HepG2 (cell line): ENCODE measurements around the gene ARHGEF4. TPM values are rescaled to one million over a fixed set of nuclear protein-coding genes. Genes with fewer than 3 reads are reported as not detected.

Source experiments
- DNMT3B ChIP-seq: conservative IDR thresholded peaks from 2 replicates; pipeline ENCODE4 v1.6.1; 2016; ENCODE audit warnings: missing biosample characterization, control low read depth
- EZH2 ChIP-seq: conservative IDR thresholded peaks from 2 replicates; pipeline ENCODE4 v1.6.1; 2012; ENCODE audit warnings: mild to moderate bottlenecking, low read depth, low read length, moderate library complexity
- HOMEZ ChIP-seq: IDR thresholded peaks from 2 replicates; pipeline ENCODE4 v1.6.1; 2016; ENCODE audit warnings: low read depth
- KAT2B ChIP-seq: fragments of 150-350 bp; IDR thresholded peaks from 2 replicates; pipeline ENCODE4 v1.6.1; 2014; ENCODE audit warnings: low read depth, low read length, borderline replicate concordance
- MBNL3 ChIP-seq: fragments of 250-450 bp; sonication (Bioruptor Pico); conservative IDR thresholded peaks from 2 replicates; pipeline ENCODE4 v1.8.0; 2022; ENCODE audit warnings: mild to moderate bottlenecking, inconsistent platforms
- MEIS2 ChIP-seq: sonication (generic); formaldehyde crosslinking; IDR thresholded peaks from 2 replicates; pipeline ENCODE4 v1.9.0; 2021; ENCODE audit warnings: mild to moderate bottlenecking, missing genetic modification reagents
- NFE2L2 ChIP-seq: fragments of 150-350 bp; IDR thresholded peaks from 2 replicates; pipeline ENCODE4 v1.6.1; 2014; ENCODE audit warnings: low read length
- NR2F2 ChIP-seq: IDR thresholded peaks from 2 replicates; pipeline ENCODE4 v1.6.1; 2012; ENCODE audit warnings: low read depth, inconsistent platforms, borderline replicate concordance
- RXRA ChIP-seq: sonication (generic); formaldehyde crosslinking; IDR thresholded peaks from 2 replicates; pipeline ENCODE4 v1.5.1; 2020; ENCODE audit warnings: missing genetic modification reagents
- SAFB2 ChIP-seq: sonication (generic); formaldehyde crosslinking; IDR thresholded peaks from 2 replicates; pipeline ENCODE4 v1.5.1; 2020; ENCODE audit warnings: missing genetic modification reagents, low read depth, mild to moderate bottlenecking, borderline replicate concordance
- SCMH1 ChIP-seq: sonication (generic); formaldehyde crosslinking; IDR thresholded peaks from 2 replicates; pipeline ENCODE4 v1.9.0; 2021; ENCODE audit warnings: missing genetic modification reagents, mild to moderate bottlenecking, borderline replicate concordance
- SKI ChIP-seq: fragments of 450-650 bp; IDR thresholded peaks from one replicate; pipeline ENCODE4 v1.6.1; 2018; ENCODE audit warnings: mild to moderate bottlenecking; ENCODE audit not compliant: partially characterized antibody
- SNAI1 ChIP-seq: sonication (generic); formaldehyde crosslinking; IDR thresholded peaks from 2 replicates; pipeline ENCODE4 v1.5.0; 2020; ENCODE audit warnings: mild to moderate bottlenecking, missing genetic modification reagents, borderline replicate concordance
- TFDP1 ChIP-seq: IDR thresholded peaks from 2 replicates; pipeline ENCODE4 v1.6.1; 2016; ENCODE audit warnings: missing compliant biosample characterization, missing genetic modification reagents, borderline replicate concordance
- ZFX ChIP-seq: sonication (generic); formaldehyde crosslinking; IDR thresholded peaks from 2 replicates; pipeline ENCODE4 v1.4.0; 2020; ENCODE audit warnings: mild to moderate bottlenecking, low read depth, missing genetic modification reagents, moderate library complexity
- ZKSCAN5 ChIP-seq: sonication (generic); formaldehyde crosslinking; IDR thresholded peaks from 2 replicates; pipeline ENCODE4 v1.5.1; 2020; ENCODE audit warnings: mild to moderate bottlenecking, missing genetic modification reagents
- ZNF136 ChIP-seq: sonication (generic); formaldehyde crosslinking; IDR thresholded peaks from 2 replicates; pipeline ENCODE4 v1.8.1; 2022; ENCODE audit warnings: low read depth, mild to moderate bottlenecking, moderate library complexity, missing genetic modification reagents
- ZNF205 ChIP-seq: IDR thresholded peaks from 2 replicates; pipeline ENCODE4 v1.6.1; 2018; ENCODE audit warnings: missing biosample characterization, missing genetic modification reagents
- ZNF235 ChIP-seq: sonication (generic); formaldehyde crosslinking; IDR thresholded peaks from 2 replicates; pipeline ENCODE4 v1.8.1; 2023; ENCODE audit warnings: mild to moderate bottlenecking, missing genetic modification reagents, borderline replicate concordance
- ZNF501 ChIP-seq: sonication (generic); formaldehyde crosslinking; IDR thresholded peaks from 2 replicates; pipeline ENCODE4 v1.5.1; 2020; ENCODE audit warnings: mild to moderate bottlenecking, moderate library complexity, missing genetic modification reagents
- ZNF629 ChIP-seq: sonication (generic); formaldehyde crosslinking; conservative IDR thresholded peaks from 2 replicates; pipeline ENCODE4 v1.5.0; 2020; ENCODE audit warnings: missing genetic modification reagents
- ZNF687 ChIP-seq: sonication (generic); formaldehyde crosslinking; IDR thresholded peaks from 2 replicates; pipeline ENCODE4 v1.5.1; 2020; ENCODE audit warnings: mild to moderate bottlenecking, missing genetic modification reagents, moderate library complexity
- ZNF782 ChIP-seq: sonication (generic); formaldehyde crosslinking; IDR thresholded peaks from 2 replicates; pipeline ENCODE4 v1.4.0; 2020; ENCODE audit warnings: missing genetic modification reagents, mild to moderate bottlenecking, borderline replicate concordance
- ZSCAN25 ChIP-seq: sonication (generic); formaldehyde crosslinking; IDR thresholded peaks from 2 replicates; pipeline ENCODE4 v1.8.0; 2022; ENCODE audit warnings: mild to moderate bottlenecking, missing genetic modification reagents
- ZSCAN9 ChIP-seq: IDR thresholded peaks from 2 replicates; pipeline ENCODE4 v1.6.1; 2016; ENCODE audit warnings: borderline replicate concordance
- polyA plus RNA-seq, 8 experiments: library from polyadenylated mRNA; depleted of rRNA in 3 of 8; stranded (reverse) in 7 of 8; unstranded in 1 of 8; fragments of >200 nt; fragmentation: Illumina TruSeq in 4 of 8; extraction: Trizol in 4 of 8; gene quantifications; 2 replicates each; pipeline versions ENCODE4 v1.2.1 to v1.2.3, GENCODE V29; 2011 to 2016; ENCODE audit warnings: low read depth in 4 of 8, missing spikeins in 1 of 8, mixed read lengths in 1 of 8; ENCODE audit not compliant: insufficient read depth in 1 of 8
- total RNA-seq, 5 experiments: library from RNA; depleted of rRNA; stranded (reverse); fragments of >200 nt; fragmentation: Illumina TruSeq; extraction: Trizol; gene quantifications; 2 replicates each; pipeline ENCODE4 v1.2.3, GENCODE V29; 2016; ENCODE audit warnings: low read depth in 1 of 5

ARHGEF4 gene
- total and polyA plus RNA-seq, 2 of the 13 experiments (the other 11 are each of a cell fraction or from before 2014, with no cell fraction given): 0.11 to 0.13 TPM

GRCh38 chr2:131093696-131094462 lies 257.2 kb downstream of the ARHGEF4 start (continued):
- TF ChIP-seq SKI (no peak), ZNF136 (CRISPR knock-in tag) (no peak), HOMEZ (no peak), SCMH1 (no peak), SNAI1 (CRISPR knock-in tag) (no peak), NFE2L2 (no peak), SAFB2 (CRISPR knock-in tag) (no peak), ZNF629 (CRISPR knock-in tag) (no peak), MEIS2 (CRISPR knock-in tag) (no peak), ZSCAN25 (CRISPR knock-in tag) (no peak), ZNF205 (CRISPR knock-in tag) (no peak), MBNL3 (CRISPR knock-in tag) (no peak), EZH2 (no peak), ZKSCAN5 (CRISPR knock-in tag) (no peak), ZNF782 (0 out of 2 replicates have a peak, but pooled peaks have one; percentile 14), ZFX (CRISPR knock-in tag) (no peak), RXRA (CRISPR knock-in tag) (no peak), ZNF501 (CRISPR knock-in tag) (0 out of 2 replicates have a peak, but pooled peaks have one; percentile 16), KAT2B (no peak), ZNF687 (no peak; the same call in 1 of the 2 replicates), DNMT3B (CRISPR knock-in tag) (0 out of 2 replicates have a peak, but pooled peaks have one; percentile 45), ZSCAN9 (CRISPR knock-in tag) (no peak; the same call in 1 of the 2 replicates), ZNF235 (CRISPR knock-in tag) (no peak), TFDP1 (CRISPR knock-in tag) (no peak), NR2F2 (no peak)
